ENCODE data around the gene ALAS1.

Gene ALAS1

DNA sequence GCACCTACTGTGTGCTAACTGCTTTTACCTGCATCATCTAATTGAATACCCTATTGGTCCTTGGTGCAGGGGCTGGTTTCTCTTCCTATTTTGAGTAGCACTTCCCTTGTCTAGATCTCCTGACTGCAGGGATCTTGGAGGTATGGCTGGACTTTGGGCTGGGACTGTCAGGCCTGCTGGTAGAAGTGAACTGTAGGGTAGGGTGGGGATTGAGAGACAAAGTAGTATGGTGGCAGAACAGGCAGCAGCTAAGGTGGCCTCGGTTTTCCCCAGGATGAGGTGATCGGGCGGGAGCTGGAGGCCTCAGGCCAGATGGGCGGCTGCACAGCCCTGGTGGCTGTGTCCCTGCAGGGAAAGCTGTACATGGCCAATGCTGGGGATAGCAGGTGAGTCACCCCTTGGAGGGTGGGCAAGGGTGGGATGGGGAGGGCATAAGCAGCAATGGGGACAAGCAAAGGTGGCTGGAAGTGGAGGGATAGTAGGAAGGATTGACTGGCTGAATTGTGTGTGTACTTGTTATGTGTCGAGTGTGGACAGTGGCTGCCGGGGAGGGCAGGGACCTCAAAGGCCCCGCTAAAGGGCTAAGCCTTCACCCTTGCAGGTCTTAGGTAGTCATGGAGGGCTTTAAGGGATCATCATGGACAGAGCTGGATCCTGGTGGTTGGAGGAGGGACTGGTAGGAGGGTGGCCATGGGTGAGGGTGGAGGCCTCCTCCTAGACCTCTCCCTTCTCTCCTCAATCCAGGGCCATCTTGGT, 49.6 kb downstream of the ALAS1 start:
- TF ChIP-seq, protein P1, sequence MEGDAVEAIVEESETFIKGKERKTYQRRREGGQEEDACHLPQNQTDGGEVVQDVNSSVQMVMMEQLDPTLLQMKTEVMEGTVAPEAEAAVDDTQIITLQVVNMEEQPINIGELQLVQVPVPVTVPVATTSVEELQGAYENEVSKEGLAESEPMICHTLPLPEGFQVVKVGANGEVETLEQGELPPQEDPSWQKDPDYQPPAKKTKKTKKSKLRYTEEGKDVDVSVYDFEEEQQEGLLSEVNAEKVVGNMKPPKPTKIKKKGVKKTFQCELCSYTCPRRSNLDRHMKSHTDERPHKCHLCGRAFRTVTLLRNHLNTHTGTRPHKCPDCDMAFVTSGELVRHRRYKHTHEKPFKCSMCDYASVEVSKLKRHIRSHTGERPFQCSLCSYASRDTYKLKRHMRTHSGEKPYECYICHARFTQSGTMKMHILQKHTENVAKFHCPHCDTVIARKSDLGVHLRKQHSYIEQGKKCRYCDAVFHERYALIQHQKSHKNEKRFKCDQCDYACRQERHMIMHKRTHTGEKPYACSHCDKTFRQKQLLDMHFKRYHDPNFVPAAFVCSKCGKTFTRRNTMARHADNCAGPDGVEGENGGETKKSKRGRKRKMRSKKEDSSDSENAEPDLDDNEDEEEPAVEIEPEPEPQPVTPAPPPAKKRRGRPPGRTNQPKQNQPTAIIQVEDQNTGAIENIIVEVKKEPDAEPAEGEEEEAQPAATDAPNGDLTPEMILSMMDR (IDR thresholded peaks at IDR 0.05; ENCODE audit: low read length, missing control alignments): no peak
- DNase-seq (ENCODE audit: low read depth): no peak
- no peak overlapping the region for H3K4me3 ChIP-seq (replicated peaks; ENCODE audit: low read depth, low read length)

DNA sequence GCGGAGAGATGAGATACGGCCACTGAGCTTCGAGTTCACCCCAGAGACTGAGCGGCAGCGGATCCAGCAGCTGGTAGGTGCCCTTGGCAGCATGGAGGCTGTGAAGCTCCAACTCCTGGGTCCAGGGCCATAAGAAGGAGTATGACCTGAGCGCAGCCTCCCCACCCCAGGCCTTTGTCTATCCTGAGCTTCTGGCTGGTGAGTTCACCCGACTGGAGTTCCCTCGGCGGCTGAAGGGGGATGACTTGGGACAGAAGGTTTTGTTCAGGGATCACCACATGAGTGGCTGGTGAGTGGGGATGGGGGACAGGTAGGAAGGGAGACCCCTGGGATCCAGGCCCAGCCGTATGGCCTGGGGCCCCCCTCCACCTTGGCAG, 50.2 kb downstream of the ALAS1 start:
- no peak overlapping the region for H3K4me3 ChIP-seq (replicated peaks; ENCODE audit: low read depth, low read length)
- DNase-seq (ENCODE audit: low read depth): no peak
- TF ChIP-seq, protein P1 (IDR thresholded peaks at IDR 0.05; ENCODE audit: low read length, missing control alignments): no peak

DNA sequence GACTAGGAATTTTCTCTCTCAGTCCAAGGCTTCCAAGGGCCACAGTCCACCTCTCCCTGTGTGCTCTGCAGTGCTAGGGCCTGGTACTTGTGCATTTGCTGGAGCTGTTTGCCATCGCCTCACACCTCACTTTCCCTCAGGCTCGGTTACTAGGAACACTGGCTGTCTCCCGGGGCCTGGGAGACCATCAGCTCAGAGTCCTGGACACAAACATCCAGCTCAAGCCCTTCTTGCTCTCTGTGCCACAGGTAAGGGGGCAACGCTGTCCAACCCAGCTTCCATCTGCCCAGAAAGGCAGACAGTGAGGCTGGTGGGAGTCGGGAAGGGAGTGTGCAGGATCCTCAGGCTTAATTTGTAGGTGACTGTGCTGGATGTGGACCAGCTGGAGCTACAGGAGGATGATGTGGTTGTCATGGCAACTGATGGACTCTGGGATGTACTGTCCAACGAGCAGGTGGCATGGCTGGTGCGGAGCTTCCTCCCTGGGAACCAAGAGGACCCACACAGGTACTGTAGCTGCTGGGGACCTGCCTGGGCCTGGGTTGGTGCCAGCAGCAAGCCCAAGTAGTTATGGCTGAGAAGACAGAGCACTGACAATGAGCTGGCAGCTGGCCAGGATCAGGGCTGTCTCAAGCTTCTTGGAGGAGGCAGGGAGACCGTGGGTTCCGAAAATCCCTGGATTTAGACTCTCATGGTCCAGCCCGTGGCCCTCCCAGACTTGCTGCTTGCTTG, 51.0 kb downstream of the ALAS1 start:
- H3K4me3 ChIP-seq (replicated peaks; ENCODE audit: low read depth, low read length): no peak overlapping the region
- peak; percentile 39 for DNase-seq (ENCODE audit: low read depth)
- TF ChIP-seq, protein P1 (IDR thresholded peaks at IDR 0.05; ENCODE audit: low read length, missing control alignments): no peak

DNA sequence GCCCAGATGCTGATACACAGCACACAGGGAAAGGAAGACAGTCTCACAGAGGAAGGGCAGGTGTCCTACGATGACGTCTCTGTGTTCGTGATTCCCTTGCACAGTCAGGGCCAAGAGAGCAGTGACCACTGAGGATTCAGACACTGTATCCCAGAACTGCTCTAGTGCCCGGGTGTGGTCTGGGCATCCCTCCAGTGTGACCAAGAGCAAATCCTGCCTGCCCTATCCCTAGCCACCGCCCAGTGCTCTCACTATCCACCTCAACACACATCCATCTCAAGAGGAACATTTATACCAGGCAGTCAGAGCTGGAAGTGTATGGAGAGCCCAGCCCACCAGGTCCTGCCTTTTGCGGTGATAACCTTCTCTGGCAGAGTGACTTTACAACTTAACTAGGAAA, 51.7 kb downstream of the ALAS1 start:
- no peak overlapping the region for H3K4me3 ChIP-seq (replicated peaks; ENCODE audit: low read depth, low read length)
- DNase-seq (ENCODE audit: low read depth): no peak
- TF ChIP-seq, protein P1 (IDR thresholded peaks at IDR 0.05; ENCODE audit: low read length, missing control alignments): no peak

DNA sequence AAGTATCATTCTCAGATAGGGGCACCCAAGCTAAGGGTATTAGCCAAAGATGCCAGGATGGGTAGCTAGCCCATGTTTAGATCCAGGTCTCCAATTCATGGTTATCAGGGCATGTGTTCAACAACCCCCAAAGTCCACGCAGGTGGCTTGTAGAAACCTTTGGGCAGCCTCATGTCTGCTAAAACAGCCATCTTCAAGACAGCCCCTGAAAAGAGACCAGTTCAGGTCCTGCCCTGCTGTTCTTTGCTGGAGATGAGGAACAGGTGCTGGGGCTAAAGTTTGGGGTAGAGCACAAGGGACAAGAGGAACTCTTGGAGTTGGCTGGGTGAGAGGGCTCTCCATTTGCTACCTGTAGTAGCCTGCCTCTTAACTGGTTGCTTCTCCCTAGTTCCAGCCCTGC, 52.2 kb downstream of the ALAS1 start:
- no peak overlapping the region for H3K4me3 ChIP-seq (replicated peaks; ENCODE audit: low read depth, low read length)
- no peak for DNase-seq (ENCODE audit: low read depth)
- TF ChIP-seq, protein P1 (IDR thresholded peaks at IDR 0.05; ENCODE audit: low read length, missing control alignments): no peak

DNA sequence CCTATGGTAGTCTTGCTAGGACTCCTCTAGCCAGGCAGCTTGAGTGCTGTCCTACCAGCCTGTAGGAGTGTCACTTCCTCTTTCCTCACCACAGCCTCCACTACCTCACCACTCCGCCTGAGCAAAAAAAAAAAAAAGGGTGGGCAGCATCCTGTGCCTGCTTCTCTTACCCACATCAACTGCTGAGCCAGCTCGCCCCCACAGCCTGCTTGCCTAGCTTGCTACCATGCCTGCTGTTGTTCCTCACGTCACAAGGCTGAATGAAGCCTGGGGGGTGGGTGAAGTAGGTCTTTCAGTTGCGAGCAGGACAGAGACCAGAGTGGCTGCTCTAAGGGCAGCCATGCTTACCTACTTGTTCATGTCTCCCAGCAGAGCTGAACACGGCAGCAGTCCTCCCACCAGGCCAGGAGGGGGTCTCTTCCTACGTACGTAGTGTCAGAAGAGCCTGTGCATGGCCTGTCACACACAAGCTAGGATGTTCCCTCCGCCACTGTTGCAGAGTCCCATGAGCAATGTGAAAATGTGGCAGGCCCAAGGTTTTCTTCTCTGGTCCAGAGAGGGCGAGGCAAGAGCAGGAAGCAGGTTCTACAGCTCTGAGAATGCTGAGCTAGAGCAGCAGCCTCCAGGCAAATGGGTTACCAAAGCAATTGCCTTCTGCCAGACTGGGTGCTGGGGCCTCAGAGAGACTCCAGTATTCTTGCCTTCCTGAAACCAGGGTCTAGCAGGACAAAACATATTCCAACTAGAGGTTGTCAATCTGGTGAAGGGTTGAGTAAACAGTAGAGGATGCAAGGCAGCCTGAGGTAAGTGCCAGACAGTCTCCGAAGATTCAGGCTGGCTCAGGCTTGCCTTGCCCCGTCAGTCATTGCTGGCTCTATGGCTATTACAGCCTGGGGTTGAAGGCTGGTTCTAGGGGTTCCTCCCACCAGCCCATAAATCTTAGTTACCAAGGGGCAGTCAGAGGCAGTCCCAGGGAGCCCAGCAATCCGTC, 55.6 kb downstream of the ALAS1 start:
- TF ChIP-seq, protein P1 (IDR thresholded peaks at IDR 0.05; ENCODE audit: low read length, missing control alignments): no peak
- peak; percentile 36 for DNase-seq (ENCODE audit: low read depth)
- H3K4me3 ChIP-seq (replicated peaks; ENCODE audit: low read depth, low read length): no peak overlapping the region
